GM12878 (cell line): ENCODE data around the gene ZNF302. TPM values are rescaled to one million over a fixed set of nuclear protein-coding genes. Genes with fewer than 3 reads are reported as not detected.

Experiments used
- ATAC-seq: fragments of 200-7000 bp; cut with Tn5 transposase; 3 replicates; pipeline ENCODE4 v1.9.1; 2020; ENCODE audit warnings: mild to moderate bottlenecking, moderate library complexity
- BruUV-seq: library from RNA; stranded (reverse); fragments of 400-500 nt; replicated peaks from 2 replicates; lab custom pipeline; 2021; lab: Mats Ljungman, UMichigan
- CTCF ChIA-PET: fragments of 300-600 bp; sonication (Branson Sonifier 250); formaldehyde crosslinking; extraction: SDS; loops from one replicate; lab custom pipeline; 2021; ENCODE audit warnings: inconsistent platforms; lab: Yijun Ruan, JAX
- POLR2A ChIA-PET: fragments of 350-600 bp; formaldehyde crosslinking; extraction: SDS; loops from one replicate; lab custom pipeline; 2021; ENCODE audit warnings: inconsistent platforms; lab: Charles Lee
- RAD21 ChIA-PET: fragments of 300-600 bp; sonication (Branson Sonifier 250); formaldehyde crosslinking; loops from one replicate; lab custom pipeline; 2023; ENCODE audit warnings: antibody characterized with exemption; ENCODE audit not compliant: unreplicated experiment; lab: Charles Lee
- SMC1A ChIA-PET: fragments of 300-600 bp; sonication (Branson Sonifier 250); formaldehyde crosslinking; loops from one replicate; lab custom pipeline; 2023; ENCODE audit not compliant: unreplicated experiment, uncharacterized antibody; lab: Charles Lee
- DNase-seq: peaks from one replicate; pipeline ENCODE4 v3.0.0-alpha.2; 2011; ENCODE audit warnings: low read depth, low spot score
- FAIRE-seq: peaks from 3 replicates; lab custom pipeline; 2011; peaks lifted over from hg19 to GRCh38; lab: Jason Lieb, UNC
- H2AFZ ChIP-seq: 2 replicates; pipeline ENCODE4 v1.6.0; 2011; ENCODE audit warnings: low read depth, low read length, control low read depth; ENCODE audit not compliant: control insufficient read depth
- H3K27ac ChIP-seq: 2 replicates; pipeline ENCODE4 v1.5.1; 2011; ENCODE audit warnings: control low read depth; ENCODE audit not compliant: control insufficient read depth, insufficient read depth
- H3K27me3 ChIP-seq, 2 experiments: replicated peaks in 1 of 2; 2 replicates each; pipeline versions ENCODE4 v1.6.0 to v1.6.1; 2011; ENCODE audit warnings: low read length in 1 of 2; ENCODE audit not compliant: control insufficient read depth in 2 of 2, insufficient read depth in 2 of 2
- H3K36me3 ChIP-seq, 2 experiments: 2 replicates each; pipeline ENCODE4 v1.5.1; 2011; ENCODE audit warnings: low read length in 1 of 2; ENCODE audit not compliant: control insufficient read depth in 2 of 2, insufficient read depth in 2 of 2
- H3K4me1 ChIP-seq: 2 replicates; pipeline ENCODE4 v1.6.1; 2011; ENCODE audit warnings: mild to moderate bottlenecking, low read length, moderate library complexity, mixed read lengths; ENCODE audit not compliant: control insufficient read depth, insufficient read depth
- H3K4me2 ChIP-seq: 2 replicates; pipeline ENCODE4 v1.6.0; 2011; ENCODE audit warnings: control low read depth; ENCODE audit not compliant: control insufficient read depth, insufficient read depth
- H3K4me3 ChIP-seq: fragments of 200-600 bp; sonication (generic); 2 replicates; pipeline ENCODE4 v1.5.1; 2016
- H3K79me2 ChIP-seq: 2 replicates; pipeline ENCODE4 v1.6.0; 2011; ENCODE audit warnings: low read length; ENCODE audit not compliant: control insufficient read depth, insufficient read depth
- H3K9ac ChIP-seq: 2 replicates; pipeline ENCODE4 v1.8.0; 2011; ENCODE audit warnings: low read length, control low read depth, mixed read lengths; ENCODE audit not compliant: control insufficient read depth, insufficient read depth
- H3K9me3 ChIP-seq: replicated peaks from 3 replicates; pipeline ENCODE4 v1.5.1; 2011; ENCODE audit warnings: mild to moderate bottlenecking, low read length; ENCODE audit not compliant: control insufficient read depth, insufficient read depth
- H4K20me1 ChIP-seq: 2 replicates; pipeline ENCODE4 v1.6.0; 2011; ENCODE audit not compliant: control insufficient read depth, insufficient read depth
- POLR2AphosphoS2 ChIP-seq: IDR thresholded peaks from 2 replicates; pipeline ENCODE4 v1.6.1; 2011; ENCODE audit warnings: low read depth, mild to moderate bottlenecking, low read length, improper control_type of control experiment, moderate library complexity
- RELA ChIP-seq: fragments of 450-650 bp; IDR thresholded peaks from 2 replicates; pipeline ENCODE4 v1.8.0; 2014; ENCODE audit warnings: borderline replicate concordance; ENCODE audit not compliant: partially characterized antibody
- ZBTB11 ChIP-seq: fragments of 450-650 bp; formaldehyde crosslinking; IDR thresholded peaks from 2 replicates; pipeline ENCODE4 v1.5.0; 2022; ENCODE audit warnings: mild to moderate bottlenecking, missing genetic modification characterization
- WGBS: methylation state at CpG from one replicate; pipeline ENCODE4 v1.1.6; 2016; ENCODE audit warnings: low lambda C conversion rate; ENCODE audit not compliant: insufficient replicate concordance, insufficient coverage; ENCODE audit errors: missing lambda C conversion rate; 5-methylcytosine and 5-hydroxymethylcytosine counted together
- in situ Hi-C: fragments of 300-500 bp; cut with MboI; formaldehyde crosslinking; loops from 9 replicates; pipeline ENCODE4 v1.14.3; 2018; ENCODE audit warnings: mixed read lengths
- intact Hi-C: fragments of 100-400 bp; cut with micrococcal nuclease; formaldehyde crosslinking; loops from one replicate; pipeline ENCODE4 v1.14.2; 2022; ENCODE audit not compliant: unreplicated experiment
- polyA plus RNA-seq, 11 experiments: library from polyadenylated mRNA; depleted of rRNA in 4 of 11; unstranded in 6 of 11; stranded (reverse) in 5 of 11; fragments of >200 nt; fragmentation: Nextera tagmentation in 4 of 11; fragmentation: Illumina TruSeq in 1 of 11; extraction: Ambion mirVana in 4 of 11; extraction: Trizol in 1 of 11; gene quantifications; 1 replicate in 1 of 11; 2 replicates in 10 of 11; pipeline versions ENCODE4 v1.2.1 to v1.2.3, GENCODE V29; 2011 to 2016; ENCODE audit warnings: inconsistent platforms in 2 of 11, missing spikeins in 2 of 11, low read depth in 1 of 11
- total RNA-seq, 4 experiments: library from RNA; depleted of rRNA in 3 of 4; stranded (reverse); fragments of >200 nt in 3 of 4; fragmentation: Illumina TruSeq in 1 of 4; extraction: Trizol in 1 of 4; gene quantifications; 2 replicates each; pipeline versions ENCODE4 v1.2.1 to v1.2.3, GENCODE V29; 2013 to 2021

Gene ZNF302
- total and polyA plus RNA-seq, 10 of the 15 experiments (the other 5 are each of a cell fraction or from before 2014, with no cell fraction given) = 8.4 to 35.4 (median 19.7) TPM

DNA sequence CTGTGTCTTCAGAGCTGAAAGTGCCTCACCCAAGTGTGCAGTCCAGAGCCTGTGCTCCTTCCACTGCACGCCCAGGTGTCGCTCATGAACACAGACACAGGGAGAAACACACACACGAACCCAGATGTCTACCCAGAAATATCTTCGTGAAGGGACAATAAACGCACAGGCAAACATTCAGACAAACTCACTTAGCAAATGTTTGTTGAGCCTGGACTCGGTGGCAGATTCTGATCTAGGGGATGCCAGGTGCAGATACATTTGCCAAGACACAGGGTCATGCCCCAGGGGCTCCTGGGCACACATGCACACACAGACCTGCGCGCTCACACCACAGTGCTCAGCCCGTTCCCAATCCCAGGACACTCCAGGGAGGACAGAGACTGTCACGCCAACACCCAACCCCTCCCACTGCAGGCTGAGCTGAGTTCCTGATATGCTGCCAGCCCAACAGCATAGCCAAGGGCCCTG is 32.5 kb upstream of the ZNF302 start:
- CTCF ChIA-PET = interaction anchor here (0.6 kb wide), 1 partner anchor 338 kb away, joined by 4 read pairs; no protein-coding TSS in a partner anchor
- Histone ChIP-seq H3K4me2 (no peak overlapping the region), H4K20me1 (no peaks in the 10 kb centered on the region)
- in situ Hi-C loops = no loop called here
- TF ChIP-seq ZBTB11 (CRISPR knock-in tag) (no peak), POLR2AphosphoS2 (no peak), RELA (no peak)
- TF ChIP-seq, all 136 proteins: peak for 0
- no peak for FAIRE-seq
- no peak overlapping the region for H2AFZ ChIP-seq
- intact Hi-C loops = no loop called here
- no peak overlapping the region for H3K27ac ChIP-seq
- H3K4me3 ChIP-seq = no peak overlapping the region
- 47% methylated on average over 9 of the region's 10 CpGs for WGBS
- no peaks in the 10 kb centered on the region for H3K4me1 ChIP-seq
- no peaks in the 10 kb centered on the region for H3K79me2 ChIP-seq
- H3K27me3 ChIP-seq = no peaks in the 10 kb centered on the region
- ChIA-PET RAD21 (no interaction called here), POLR2A (no interaction called here), SMC1A (no interaction called here)
- no peaks in the 10 kb centered on the region; the same call in 2 of the 3 replicates for H3K9me3 ChIP-seq
- no peak overlapping the region for H3K9ac ChIP-seq
- no peak for ATAC-seq
- no peak for DNase-seq
- no peaks in the 10 kb centered on the region for H3K36me3 ChIP-seq
- BruUV-seq = no TSS peak
